Glomerular endothelial cell (primary cell): ENCODE results near the gene ANKRD63. TPM values are rescaled to one million over a fixed set of nuclear protein-coding genes. Genes with fewer than 3 reads are reported as not detected.

Source experiments
- DNase-seq: peaks from one replicate; pipeline ENCODE4 v3.0.0-alpha.2; 2011; ENCODE audit warnings: low read depth, low spot score; ENCODE audit errors: extremely low read depth
- total RNA-seq: library from RNA; depleted of rRNA; stranded (reverse); fragments of >200 nt; gene quantifications from 2 replicates; pipeline ENCODE4 v1.2.3, GENCODE V29; 2015

The ANKRD63 gene
- total RNA-seq, 1 donor from 2014 or later, result 0.18 TPM

DNA sequence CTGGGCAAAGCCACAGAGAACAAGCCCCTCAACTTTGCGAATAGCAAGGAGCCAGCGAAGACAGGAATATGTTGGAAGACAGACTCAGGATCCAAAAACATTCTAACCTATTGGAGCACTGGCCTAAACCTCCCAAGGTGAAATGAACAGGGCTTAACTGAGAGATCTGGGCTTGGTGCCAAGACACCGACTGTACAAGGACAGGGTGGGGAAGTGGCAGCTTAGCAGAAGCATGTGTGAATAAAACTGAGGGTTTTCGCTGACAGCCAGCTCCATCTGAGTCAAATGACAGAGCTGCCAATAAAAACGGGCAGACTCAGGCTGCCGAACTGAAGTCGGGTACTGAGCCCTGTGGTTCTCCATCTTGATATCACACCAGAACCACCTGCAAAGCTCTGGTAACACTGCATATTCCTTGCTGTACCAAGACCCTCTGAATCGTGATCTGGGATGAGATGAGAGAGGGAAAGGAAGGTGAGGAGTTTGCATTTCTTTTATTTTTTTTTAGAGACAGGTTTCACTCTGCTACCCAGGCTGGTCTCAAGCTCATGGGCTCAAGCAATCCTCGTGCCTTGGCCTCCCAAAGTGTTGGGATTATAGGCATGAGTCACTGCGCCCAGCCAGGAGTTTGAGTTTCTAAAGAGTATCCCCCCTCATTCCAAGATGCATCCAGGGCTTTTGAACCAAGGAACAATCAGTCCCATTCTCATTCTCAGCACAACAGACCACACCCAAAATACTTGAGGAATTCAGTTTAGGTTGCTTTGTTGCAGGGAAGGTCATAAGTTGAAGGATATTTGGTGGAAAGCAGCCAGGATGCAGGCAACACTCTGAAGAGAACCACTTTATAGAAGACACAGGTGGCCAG, 30.9 kb upstream of the ANKRD63 start:
- DNase-seq, result no peak

DNA sequence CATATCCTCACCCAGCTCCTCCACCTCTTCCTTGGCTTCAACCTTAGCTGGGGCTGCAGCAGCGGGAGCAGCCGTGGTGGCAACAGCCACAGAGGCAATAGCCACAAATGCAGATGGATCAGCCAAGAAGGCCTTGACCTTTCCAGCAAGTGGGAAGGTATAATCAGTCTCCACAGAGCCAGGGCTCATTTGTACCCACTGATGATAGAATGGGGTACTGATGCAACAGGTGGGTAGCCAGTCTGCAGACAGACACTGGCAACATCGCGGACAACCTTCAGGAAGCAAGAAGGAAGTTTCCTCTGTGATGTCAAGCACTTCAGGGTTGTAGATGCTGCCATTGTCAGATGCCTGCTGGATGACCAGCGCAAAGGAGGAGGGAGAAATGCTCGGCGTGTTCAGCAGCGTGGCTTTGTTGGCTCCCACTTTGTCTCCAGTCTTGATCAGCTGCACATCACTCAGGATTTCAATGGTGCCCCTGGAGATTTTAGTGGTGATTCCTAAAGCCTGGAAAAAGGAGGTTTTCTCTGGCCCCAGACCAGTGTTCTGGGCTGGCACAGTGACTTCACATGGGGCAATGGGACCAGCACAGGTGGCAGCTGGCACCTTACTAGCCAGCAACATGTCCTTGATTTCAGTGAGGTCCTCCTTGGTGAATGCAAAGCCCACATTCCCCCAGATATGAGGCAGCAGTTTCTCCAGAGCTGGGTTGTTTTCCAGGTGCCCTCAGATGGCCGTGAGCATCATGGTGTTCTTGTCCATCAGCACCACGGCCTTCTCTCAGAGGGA, 29.7 kb upstream of the ANKRD63 start:
- DNase-seq, result no peak

DNA sequence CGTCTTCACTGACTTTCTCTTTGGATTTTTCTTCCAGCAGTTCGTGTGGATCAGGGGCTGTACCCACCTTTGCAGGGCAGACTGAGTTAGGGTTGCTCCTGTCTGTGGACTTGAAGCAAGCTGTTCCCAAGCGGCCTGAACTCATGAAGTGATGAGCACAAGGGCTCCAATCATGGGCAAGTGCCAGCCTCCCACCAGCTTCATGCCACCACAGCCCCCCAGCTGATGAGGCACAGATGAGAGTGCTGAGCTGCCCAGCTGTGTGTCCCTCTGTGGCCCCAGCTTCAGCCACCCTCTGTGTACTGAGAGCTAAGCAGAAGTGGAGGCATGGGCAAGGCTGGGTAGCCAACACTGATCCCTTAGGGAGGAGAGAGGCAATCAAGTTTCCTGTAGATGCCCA, 28.1 kb upstream of the ANKRD63 start:
- no peak for DNase-seq

DNA sequence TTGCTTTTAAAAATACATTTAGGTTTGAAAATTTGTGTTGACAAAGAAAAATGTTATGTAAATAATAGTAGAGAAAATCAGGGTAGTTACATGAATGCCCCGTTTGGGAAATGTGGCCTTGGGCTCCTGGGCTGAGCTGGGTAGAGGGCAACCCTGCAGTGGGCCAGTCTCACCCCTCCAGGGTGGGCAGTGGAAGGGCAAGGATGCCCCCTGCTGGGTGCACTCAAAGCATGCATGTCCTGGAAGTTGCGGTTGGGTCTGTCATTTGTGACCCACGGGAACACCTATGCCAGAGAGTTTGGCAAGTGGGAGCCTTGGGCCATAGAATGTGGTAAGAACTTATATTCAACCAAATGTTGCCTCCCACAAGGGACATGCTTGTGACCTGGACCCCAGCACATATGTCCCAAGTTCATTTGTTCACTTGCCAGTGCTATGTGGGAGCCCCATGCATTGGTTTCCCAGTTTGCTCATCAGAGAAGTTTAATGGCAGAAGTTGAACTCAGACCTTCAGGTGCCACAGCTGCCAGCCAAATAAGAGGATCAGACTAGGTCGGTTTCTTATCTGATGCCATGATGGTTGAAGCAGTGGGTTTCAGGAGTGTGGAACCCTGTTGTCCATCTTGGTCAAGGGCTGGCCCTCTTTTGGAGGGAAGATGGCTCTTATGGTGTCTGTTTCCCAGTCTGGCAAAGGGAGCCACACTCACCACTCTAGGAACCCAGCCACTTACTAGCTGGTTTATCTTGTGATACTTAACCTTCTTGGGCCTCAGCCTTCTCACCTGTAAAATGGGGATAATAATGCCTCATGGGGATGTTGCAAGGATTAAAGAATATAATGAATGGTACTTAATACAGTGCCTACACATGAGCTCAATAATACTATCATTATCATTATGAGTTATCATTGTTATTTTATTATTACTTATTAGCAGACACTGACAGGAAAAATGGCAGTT, 27.4 kb upstream of the ANKRD63 start:
- no peak for DNase-seq

DNA sequence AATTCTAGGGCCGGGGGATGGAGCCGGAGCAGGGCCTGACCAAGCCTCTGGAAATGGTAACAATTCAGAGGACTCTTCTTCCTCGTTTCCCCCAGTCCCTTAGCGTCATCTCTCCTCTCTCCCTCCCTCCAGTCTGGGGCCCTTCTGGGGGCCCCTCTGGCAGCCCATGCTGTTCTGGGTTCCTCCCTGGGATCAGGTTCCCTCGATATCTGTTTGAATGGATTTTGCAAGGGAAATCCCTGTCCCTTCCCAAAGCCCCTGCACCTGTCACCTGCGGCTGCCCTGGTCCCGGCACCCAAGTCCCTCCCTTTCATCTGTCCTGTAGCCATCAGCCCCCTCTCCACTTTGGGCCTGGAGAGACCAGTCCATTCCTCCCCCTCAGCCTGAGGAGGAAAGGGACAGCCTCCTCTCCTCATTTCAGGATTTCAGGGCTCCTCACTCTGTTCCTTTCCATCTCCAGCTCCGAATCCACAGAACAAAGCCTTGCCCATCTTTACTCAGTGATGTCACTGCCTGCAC, 26.5 kb upstream of the ANKRD63 start:
- DNase-seq, result no peak

DNA sequence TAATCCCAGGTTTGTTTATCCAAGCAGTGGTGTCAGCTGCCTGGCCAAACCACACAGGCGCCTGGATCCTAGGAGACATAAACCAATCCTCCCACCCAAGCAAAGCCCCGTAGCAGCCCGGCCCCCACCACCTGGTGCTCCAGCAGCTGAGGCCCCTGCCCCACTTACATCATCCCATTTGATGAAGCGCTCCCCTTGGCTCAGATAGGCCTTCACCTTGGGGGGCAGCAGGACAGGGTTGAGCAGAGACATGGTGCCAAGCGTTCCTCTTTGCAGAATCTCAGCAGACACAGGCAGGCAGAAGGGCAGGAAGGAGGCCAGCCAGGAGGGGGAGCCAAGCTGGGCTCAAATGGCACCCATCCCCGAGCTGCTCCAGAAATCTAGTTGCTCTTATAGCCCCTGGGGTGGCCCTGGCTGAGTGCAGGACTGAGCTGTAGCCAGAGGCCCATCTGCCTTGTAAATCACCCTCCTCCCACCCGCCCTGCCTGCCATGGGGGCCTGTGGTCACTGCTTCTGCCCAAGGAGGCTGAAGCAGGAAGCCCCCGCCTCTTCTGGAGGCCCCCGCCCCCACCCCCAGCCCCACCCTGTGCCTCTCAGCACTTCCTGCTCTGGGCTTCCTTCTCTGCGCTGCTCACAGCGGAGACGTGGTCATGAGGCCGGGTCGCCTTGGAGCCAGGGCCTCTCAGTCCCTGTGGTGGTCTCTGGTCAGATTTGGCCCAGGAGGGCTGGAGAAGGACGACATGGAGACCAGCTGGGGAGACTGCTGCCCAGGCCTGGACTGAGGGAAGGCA, 24.8 kb upstream of the ANKRD63 start, which contains the start of gene PLCB2:
Gene PLCB2, minus strand, starts transcription at position 515 of the 791 bp plus-strand sequence. Its CDS starts 263 bp downstream, at position 252.
- DNase-seq, result no peak

DNA sequence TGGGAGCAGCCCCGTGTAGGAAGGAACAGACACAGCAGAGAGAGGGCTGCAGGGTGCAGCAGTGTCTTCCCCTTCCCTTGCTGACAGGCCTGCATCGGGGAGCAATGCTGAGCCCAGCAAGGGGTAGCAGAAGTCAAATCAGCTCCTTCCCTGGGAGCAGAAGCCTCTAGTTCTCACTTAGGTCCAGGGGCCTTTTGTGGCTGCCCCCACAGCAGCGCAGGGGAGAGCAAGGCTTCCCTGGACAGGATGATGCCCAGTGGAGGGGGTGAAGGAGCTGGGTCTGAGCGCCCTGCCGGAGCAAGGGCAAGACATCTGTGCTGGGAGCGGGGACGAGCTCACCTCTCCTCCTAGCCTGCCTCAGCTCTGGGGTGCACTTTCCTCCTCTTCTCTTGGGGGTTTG, 24.0 kb upstream of the ANKRD63 start:
- DNase-seq, result no peak

DNA sequence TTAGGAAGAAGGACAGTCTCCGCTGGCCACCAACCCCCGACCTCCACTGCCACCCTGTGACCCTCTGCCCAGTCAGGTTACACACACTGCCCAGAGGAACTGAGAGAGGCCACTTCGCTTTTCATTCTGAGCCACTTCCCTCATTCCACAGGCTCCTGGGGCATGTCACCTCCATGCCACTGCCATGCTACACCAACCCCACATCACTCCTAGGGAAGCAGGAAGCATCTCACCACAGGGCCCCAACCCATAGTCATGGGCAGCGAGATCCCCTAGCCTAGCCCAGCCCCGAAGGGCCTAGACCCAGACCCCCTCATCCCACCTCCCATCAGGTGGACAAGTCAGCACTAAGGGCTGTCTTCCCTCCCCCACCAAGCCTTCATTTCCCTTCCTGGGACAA, 23.5 kb upstream of the ANKRD63 start:
- DNase-seq, result no peak

DNA sequence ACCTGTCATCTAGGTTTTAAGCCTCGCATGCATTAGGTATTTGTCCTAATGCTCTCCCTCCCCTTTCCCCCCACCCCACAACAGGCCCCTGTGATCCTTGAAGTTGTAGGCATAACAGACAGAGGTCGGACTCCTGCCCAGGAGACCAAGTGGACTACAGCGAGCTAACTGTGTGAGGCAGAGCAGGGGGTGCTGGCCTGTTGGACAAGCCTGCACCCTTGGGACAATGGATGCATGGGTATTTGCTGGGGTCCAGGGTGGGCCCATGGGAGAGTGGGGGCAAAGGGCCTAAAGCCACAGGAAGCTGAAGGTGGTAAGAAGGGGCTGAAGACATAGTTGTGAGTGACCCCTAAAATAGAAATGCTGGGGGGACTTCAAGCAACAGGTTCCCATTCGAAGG, 22.4 kb upstream of the ANKRD63 start:
- DNase-seq, result no peak

DNA sequence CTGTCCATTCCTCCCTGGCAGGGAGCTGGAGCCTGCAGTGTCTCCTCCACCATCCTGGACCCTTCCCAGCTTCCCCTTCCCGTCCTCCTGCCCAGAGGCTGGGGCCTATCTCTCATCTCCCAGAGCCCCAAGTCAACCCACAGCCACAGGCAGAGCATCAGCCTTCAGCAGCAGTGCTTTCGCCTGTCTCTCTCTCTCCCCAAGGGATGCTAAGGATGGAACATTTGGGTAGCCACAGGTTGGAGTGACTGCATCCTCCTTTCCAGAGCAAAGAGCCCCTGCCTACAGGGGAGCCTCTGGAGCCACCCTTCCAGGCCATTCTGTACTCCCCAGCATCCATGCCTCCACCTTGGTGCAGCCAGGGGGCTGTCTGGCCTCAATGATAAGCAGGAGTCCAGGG, 20.7 kb upstream of the ANKRD63 start:
- no peak for DNase-seq

DNA sequence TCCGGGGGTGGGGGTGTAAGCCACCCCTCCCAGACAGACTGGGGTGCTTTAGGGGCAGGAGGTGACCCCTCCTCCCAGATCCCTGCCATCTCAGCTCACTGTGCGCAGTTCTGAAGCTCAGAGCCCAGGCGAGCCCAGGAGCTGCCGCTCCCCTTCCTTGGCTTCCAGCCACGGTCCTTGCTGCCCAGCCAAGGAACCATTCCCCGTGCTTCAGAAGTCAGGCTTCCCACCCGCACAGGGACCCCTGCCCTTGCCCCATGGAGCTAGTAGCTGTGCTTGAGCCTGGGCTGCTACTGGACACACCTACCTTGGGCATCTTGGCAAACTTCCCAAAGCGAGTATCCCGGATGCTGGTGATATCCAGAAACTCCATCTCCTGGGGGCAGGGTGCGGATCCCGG, 20.1 kb upstream of the ANKRD63 start:
- no peak for DNase-seq

DNA sequence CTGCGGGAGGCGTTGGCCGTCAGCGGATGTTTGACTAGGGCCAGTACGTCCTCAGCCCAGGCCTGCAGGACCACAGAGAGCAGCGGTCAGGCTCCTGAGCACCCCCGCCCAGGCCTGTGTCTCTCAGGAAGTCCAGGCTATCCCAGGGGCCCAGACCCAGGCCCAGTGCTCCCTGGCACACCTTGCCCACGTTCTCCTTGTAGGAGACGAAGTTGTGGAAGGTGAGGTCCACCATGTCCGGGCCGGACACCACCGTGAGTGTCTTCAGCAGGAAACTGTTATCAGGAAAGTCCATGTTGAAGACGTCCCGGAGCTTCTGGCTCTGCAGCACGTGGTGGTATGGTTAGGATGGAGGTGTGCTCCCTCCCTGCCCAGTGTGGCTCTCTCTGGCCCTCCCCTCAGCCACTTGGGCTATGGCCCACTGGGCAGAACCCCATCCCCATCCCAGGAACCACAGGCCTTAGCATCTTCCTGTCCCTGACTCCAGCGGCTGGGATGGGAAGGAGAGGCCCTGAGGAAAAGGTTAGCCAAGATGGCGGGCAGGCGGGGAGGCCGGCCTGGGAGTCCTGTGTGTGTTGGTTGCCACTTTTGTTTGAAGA, 19.5 kb upstream of the ANKRD63 start:
- no peak for DNase-seq

DNA sequence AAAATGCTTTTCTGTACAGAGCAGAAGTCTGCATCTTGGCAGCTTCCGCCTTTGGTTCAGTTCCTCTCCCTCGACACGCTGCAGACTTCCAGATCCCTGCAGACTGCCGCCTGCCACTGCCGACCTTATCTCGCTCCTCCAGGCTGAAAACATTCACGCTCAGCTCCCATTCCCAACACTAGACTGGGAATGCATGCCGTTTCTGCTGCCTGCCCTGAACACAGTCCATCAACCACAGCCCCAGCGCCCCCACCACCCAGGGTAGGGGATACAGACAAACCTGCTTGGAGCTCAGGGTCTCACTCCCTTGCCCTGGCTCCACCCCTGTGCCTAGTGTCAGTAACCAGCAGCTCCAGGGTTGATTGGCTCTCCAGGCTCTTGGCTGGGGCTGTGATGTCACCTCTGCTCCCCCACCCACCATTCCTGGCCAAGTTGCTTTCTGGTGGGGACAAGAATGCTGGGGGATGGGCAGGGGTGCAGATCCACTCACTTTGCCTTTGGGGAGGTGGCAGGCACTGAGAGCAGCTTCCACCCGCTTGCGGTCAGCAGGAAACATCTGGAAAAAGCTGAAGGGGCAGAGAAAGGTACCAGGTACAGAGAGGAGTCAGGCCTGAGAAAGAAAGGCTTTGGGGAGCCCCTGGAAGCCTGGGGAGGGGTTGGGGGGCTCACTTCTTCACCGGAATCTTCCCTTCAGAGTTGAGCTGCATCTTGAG, 18.8 kb upstream of the ANKRD63 start:
- no peak for DNase-seq

DNA sequence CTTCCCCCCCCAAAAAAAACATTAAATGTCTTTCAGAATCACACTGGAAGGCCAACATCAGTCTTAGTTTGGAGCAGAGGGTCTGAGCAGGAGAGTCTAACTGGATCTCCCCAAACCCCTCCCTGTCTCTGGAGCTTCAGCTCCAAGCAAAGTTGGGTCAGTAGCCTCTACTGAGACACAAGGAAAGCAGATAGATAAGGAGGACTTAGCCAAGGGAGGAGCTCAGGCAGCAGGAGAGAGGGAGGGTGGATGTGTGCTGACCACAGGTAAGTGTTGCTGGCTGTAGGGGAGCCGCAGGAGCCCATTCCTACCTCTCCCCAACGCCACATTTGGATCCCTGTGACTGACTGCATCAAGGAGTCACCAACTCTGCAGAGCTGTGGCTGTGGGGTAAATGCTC, 17.9 kb upstream of the ANKRD63 start:
- no peak for DNase-seq

DNA sequence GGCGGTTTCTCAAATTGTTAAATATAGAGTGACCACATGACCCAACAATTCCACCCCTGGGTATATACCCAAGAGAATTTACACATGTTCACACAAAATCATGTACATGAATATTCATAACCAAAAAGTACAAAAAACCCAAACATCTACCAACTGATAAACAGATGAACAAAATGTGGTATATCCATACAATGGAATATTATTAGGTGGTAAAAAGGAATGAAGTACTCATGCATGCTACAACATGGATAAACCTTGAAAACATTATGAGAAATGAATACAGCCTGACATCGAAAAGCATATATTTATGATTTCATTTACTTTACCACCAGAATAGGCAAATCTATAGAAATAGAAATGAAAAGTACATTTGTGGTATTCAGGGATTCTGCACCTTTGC, 17.5 kb upstream of the ANKRD63 start:
- DNase-seq, result no peak

DNA sequence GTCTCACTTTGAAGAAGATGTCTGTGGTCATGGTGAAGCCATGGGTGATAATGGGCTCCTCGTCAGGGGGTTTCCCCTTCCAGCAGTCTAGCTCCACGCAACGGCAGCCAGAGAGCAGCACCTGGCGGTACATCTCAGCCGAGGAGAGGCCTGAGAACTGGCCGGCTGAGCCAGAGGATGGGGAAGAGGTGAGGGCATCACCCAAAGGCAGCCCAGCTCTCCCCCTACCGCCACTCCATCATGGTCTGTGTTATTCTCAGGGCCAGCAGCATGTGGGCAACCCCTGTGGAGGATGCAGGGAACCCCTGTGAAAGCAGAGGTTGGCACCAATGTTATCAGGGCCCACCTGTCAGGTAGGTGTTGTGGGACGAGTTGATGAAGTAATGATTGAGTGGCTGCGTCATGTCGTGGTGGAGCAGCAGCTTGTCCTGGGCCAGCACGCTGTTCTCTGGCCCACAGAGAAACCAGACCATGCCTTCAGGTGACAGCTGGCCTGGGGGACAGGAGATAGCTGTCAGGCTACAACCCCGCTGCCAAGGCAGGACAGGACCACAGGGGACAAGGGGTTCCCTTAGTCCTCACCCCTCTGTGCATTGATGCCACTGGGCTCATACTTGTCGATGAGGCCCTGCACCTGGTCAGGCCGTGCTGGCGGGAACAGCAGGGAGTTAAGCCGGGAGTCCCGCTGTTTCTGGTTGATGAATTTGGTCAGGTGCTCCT, 15.5 kb upstream of the ANKRD63 start:
- DNase-seq, result no peak

DNA sequence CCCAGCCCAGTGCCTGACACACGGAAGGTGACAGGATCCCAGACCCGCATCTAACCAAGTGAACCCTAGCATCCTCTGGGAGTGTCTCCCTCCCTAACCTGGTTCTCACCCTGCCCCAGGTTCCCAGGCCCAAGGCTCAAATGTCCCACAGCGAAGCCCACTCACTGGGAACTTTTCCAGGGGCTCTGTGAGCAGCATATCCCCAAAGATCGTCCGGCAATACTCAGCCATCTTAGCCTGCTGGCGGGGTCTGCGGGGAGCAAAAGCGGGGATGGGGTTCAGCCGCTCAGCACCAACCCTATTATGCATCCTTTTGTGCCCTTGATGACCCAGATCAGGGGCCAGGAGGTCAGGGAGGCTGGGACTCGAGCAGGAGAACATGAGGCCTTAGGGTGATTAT, 14.5 kb upstream of the ANKRD63 start:
- DNase-seq, result no peak

DNA sequence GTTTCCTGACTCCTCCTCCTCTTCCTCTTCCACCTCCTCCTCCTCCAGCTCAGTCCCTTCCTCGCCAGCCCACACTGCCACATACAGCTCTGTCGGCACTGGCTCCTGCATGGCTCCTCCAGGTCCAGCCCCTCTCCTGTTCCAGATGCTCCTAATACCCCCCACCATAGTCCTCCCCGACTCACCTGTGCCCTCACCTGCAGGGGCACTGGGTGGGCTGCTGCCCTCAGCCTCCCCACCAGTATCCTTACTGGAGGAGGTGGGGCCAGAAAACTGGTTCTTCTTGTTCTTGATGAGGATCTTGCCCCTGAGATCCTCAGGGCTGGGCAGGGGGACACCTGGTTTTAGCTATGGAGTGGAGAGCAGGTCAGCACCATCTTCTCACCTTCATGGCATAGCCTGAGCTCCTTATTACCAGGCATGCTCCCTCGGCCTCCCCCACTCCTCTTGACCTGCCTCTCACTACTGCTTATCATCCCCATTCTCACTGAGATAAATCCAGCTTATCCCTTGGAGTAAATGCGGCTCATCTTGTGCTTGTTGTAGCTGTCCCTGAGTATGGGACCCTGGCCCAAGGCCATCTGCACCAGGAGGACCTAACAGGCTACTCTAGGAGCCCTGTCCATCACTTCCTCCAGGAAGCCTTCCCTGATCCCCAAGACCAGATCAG, 13.8 kb upstream of the ANKRD63 start:
- DNase-seq, result no peak
